OCI-LY7 (cell line): ENCODE results near the gene NEK9.

Experiments used
- CTCF ChIP-seq: fragments of 200-600 bp; sonication (generic); conservative IDR thresholded peaks from 2 replicates; pipeline ENCODE4 v1.5.1; 2014; ENCODE audit warnings: mild to moderate bottlenecking, antibody characterized with exemption, low read length, moderate library complexity, mixed read lengths
- EZH2phosphoT487 ChIP-seq: fragments of 200-600 bp; sonication (generic); IDR thresholded peaks from 2 replicates; pipeline ENCODE4 v1.6.1; 2018; ENCODE audit warnings: low read depth, borderline replicate concordance, mild to moderate bottlenecking, mixed run types, antibody characterized with exemption, low read length, moderate library complexity, mixed read lengths

- TF ChIP-seq CTCF (no peak), EZH2phosphoT487 (no peak)
These were observed 23.3 kb upstream of the NEK9 start for GRCh38 chr14:75150150-75150549.
